Suprapubic skin (tissue), 3 donors: Measurements from ENCODE around the gene QRFPR.

ENCODE experiments used
- EP300 ChIP-seq: sonication (generic); formaldehyde crosslinking; IDR thresholded peaks from one replicate; pipeline ENCODE4 v1.6.1; 2017; ENCODE audit warnings: antibody characterized with exemption
- TF ChIP-seq, protein P1 (sequence below), 2 donors: fragments of 200-600 bp in 1 of 2; fragments of 450-650 bp in 1 of 2; sonication (generic) in 1 of 2; IDR thresholded peaks; one replicate each; pipeline ENCODE4 v1.5.1; 2016 to 2019; ENCODE audit warnings: antibody characterized with exemption in 2 of 2, mild to moderate bottlenecking in 1 of 2, moderate library complexity in 1 of 2

DNA sequence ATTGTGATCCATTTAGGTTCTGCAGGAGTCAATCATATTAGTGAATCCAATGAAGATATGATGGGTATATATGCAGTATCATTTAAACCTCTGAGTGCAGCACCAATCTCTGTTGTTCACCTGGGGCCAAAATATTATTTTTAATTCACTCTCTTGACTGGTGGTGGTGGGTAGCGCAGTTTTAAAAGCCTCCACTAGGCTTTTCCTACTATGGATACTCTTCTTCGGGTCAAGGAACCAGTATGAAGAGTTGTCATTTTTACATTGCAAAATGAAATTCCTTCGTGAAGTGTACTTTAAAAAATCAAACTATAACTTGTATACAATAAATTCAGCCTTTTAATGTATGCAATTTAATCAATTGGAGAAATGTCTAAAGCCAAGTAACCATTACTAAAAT lies 56.5 kb downstream of the QRFPR start:
- TF ChIP-seq EP300, result no peak
- TF ChIP-seq, protein P1, sequence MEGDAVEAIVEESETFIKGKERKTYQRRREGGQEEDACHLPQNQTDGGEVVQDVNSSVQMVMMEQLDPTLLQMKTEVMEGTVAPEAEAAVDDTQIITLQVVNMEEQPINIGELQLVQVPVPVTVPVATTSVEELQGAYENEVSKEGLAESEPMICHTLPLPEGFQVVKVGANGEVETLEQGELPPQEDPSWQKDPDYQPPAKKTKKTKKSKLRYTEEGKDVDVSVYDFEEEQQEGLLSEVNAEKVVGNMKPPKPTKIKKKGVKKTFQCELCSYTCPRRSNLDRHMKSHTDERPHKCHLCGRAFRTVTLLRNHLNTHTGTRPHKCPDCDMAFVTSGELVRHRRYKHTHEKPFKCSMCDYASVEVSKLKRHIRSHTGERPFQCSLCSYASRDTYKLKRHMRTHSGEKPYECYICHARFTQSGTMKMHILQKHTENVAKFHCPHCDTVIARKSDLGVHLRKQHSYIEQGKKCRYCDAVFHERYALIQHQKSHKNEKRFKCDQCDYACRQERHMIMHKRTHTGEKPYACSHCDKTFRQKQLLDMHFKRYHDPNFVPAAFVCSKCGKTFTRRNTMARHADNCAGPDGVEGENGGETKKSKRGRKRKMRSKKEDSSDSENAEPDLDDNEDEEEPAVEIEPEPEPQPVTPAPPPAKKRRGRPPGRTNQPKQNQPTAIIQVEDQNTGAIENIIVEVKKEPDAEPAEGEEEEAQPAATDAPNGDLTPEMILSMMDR (IDR thresholded peaks at IDR 0.05), result no peak
